Stimulated activated CD8-positive, alpha-beta memory T cell treated with anti-CD3 and anti-CD28 coated beads, Interleukin-7, amount 100 ng/mL, for 1 hour (primary cell): ENCODE results near the gene ENGASE.

Experiments used
- DNase-seq, 2 donors: peaks; one replicate each; pipeline ENCODE4 v3.0.0-alpha.2; 2020; ENCODE audit warnings: low read depth in 2 of 2

ENGASE gene

DNA sequence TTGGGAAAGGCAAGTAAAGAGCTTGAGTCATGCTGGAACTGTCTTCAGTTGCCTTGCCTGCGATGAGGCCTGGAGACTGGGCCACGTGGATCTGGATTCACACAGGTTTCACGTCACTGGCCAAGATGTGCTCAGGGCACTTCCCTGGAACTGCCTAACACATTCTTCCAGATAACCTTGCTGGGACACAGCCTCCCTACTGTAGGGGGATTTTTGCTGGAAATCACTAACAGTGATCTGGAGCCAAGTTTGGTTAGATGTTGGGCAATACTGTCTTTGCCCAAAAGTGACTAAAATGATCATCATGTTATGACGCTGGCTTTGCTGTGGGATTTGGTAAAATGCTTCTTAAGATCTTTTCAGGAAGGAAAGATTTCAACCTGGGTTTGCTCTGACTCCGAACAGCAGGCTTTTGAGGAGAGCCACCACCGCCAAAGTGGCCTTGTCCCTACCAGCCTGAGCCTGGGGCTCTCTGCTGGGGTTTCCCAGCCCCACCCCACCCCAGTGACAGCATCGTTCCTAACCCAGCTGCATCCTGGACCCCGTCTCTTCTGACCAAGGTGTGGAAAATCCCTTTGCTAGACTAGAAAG lies 36.0 kb upstream of the ENGASE start:
- no peak for DNase-seq

GRCh38 chr17:79039171-79039570 lies 35.5 kb upstream of the ENGASE start:
- no peak for DNase-seq

GRCh38 chr17:79039886-79040285 lies 34.7 kb upstream of the ENGASE start:
- DNase-seq, result no peak

DNA sequence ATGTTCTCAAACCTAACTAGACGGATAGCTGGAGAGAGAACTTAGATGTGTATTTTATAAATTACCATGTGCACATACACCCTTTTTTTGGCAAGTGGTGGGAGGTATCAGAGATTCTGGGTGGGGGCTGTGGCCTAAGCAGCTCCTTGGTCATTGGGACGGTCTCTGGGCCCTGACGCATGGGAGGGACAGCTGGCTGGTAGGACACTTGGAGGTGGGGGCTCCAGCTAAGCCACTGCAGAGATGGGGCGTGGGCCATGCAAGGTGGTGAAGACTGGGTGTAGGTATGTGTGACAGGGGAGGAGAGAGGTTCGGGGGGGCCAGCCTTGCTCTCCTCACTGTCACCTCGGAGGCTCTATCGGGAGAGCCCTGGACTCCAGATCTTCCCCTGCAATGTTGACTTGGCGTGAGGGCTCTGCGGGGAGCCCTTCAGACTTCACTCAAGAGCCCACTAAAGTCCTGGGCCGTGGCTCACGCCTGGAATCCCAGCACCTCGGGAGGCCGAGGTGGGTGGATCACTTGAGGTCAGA lies 33.5 kb upstream of the ENGASE start:
- no peak for DNase-seq

GRCh38 chr17:79041723-79042420 lies 32.8 kb upstream of the ENGASE start:
- no peak for DNase-seq

DNA sequence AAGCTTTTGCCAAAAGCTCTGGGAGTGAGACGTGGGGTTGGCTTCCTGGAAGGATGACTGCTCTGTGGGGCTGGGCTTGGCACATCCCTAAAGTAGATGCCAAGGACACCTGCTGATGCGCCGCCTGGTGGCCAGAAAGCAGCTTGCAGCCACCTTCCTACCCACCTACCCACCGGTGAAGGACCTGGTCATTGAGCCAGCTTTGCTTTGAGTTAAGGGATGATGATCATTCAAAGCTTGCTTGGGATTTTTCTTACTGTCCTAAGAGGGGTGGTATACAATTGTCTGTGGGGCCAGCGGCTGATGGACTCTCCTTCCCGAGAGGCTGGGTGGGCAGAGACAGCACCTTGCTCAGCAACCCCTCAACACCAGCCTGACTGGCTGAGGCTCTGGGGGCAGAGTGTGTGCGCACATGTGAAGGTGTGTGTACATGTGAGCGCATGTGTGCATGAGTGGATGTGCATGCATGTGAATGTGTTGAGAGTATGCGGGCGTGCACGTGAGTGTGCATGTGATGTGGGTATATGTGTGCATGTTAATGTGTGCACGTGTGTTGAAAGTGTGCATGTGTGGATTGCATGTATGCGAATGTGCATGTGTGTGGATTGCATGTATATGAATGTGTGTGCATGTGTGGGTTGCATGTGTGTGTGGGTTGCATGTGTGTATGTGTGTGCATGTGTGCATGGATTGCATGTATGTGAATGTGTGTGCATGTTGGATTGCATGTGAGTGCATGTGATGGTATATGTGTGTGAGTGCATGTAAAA lies 32.0 kb upstream of the ENGASE start:
- DNase-seq, result peak; percentile 40 to 44

DNA sequence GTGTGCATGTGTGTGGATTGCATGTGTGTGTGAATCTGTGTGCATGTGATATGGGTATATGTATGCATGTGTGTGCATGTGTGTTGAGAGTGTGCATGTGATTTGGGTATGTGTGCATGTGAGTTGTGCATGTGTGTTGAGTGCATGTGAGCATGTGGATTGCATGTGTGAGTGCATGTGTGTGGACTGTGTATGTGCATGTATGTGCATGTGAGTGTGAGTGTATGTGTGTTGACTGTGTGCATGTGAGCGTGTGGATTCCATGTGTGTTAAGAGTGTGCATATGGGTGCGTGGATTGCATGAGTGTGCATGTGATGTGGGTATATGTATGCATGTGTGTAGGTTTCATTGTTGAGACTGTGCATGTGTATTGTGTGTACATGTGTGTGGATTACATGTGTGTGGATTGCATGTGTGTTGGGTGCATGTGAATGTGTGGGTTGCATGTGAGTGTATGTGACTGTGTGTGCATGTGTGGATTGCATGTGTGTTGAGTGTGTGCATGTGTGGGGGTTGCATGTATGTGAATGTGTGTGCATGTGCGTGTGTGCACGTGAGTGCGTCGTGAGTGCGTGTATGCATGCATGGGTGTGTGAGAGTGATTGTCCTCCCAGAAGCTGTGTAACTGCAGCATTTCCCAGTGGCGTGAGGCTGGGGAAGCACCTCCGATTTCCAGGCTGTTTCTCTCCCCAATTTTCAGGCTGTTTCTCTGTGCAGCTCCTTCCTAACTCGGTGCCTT lies 31.3 kb upstream of the ENGASE start:
- DNase-seq, result no peak

DNA sequence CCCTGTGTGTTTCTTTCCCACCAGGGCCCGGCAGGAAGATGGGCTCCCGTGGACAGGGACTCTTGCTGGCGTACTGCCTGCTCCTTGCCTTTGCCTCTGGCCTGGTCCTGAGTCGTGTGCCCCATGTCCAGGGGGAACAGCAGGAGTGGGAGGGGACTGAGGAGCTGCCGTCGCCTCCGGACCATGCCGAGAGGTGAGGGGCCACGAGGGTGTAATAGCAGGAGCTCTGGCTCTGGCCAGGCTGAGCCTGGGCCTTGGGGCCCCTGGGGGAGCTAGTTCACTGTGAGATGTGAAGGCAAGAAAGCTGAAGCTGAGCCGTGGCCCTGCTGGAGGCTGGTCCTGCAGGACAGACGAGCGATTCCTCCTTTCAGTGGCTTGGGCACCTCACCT lies 30.7 kb upstream of the ENGASE start:
- no peak for DNase-seq

DNA sequence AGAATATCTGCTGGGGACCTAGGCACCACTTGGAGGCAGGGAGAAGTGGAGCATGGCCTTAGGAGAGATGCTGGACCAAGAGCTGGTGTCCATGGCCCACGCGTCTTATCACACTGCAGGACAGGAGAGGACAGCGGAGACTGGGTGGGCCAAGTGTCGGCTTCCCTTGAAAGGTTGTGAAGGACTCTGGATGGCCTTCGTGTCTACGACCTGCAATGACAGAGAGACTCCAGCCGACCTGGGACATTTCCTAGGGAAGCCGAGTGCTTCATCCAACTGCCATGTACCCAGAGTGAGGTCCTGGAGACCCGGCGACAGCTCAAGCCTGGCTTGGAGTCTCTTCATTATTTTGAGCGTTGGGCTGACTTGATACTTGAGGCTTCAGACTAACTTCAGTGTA lies 30.2 kb upstream of the ENGASE start:
- DNase-seq, result no peak

- DNase-seq, result no peak
Measured at GRCh38 chr17:79045001-79045729, 29.5 kb upstream of the ENGASE start.

- DNase-seq, result peak; percentile 30 to 35
Measured at GRCh38 chr17:79045842-79046196, 28.8 kb upstream of the ENGASE start.

GRCh38 chr17:79046197-79046915 lies 28.3 kb upstream of the ENGASE start:
- no peak for DNase-seq

DNA sequence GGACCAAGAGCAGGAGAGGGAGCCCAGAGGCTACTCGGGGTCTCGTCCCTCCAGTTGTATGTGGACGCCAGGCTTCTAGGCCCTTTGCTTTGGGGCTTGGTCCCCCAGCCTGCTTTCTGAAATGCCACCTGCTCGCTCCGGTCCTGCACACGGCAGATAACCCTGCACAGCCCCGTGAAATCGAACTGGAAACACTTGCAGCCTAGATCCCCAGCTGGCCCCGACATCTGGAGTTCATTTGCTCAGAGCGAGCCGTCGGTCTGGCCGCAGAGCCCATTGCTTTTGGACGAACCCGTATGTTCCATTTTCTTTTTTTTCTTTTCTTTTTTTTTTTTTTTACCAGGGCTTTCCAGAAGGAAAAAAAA lies 27.7 kb upstream of the ENGASE start:
- DNase-seq, result no peak

GRCh38 chr17:79047291-79047920 lies 27.2 kb upstream of the ENGASE start:
- no peak for DNase-seq

DNA sequence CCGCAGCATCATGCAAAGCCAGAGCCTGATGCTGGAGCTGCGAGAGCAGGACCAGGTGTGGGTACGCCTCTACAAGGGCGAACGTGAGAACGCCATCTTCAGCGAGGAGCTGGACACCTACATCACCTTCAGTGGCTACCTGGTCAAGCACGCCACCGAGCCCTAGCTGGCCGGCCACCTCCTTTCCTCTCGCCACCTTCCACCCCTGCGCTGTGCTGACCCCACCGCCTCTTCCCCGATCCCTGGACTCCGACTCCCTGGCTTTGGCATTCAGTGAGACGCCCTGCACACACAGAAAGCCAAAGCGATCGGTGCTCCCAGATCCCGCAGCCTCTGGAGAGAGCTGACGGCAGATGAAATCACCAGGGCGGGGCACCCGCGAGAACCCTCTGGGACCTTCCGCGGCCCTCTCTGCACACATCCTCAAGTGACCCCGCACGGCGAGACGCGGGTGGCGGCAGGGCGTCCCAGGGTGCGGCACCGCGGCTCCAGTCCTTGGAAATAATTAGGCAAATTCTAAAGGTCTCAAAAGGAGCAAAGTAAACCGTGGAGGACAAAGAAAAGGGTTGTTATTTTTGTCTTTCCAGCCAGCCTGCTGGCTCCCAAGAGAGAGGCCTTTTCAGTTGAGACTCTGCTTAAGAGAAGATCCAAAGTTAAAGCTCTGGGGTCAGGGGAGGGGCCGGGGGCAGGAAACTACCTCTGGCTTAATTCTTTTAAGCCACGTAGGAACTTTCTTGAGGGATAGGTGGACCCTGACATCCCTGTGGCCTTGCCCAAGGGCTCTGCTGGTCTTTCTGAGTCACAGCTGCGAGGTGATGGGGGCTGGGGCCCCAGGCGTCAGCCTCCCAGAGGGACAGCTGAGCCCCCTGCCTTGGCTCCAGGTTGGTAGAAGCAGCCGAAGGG lies 26.4 kb upstream of the ENGASE start:
- DNase-seq, result no peak

DNA sequence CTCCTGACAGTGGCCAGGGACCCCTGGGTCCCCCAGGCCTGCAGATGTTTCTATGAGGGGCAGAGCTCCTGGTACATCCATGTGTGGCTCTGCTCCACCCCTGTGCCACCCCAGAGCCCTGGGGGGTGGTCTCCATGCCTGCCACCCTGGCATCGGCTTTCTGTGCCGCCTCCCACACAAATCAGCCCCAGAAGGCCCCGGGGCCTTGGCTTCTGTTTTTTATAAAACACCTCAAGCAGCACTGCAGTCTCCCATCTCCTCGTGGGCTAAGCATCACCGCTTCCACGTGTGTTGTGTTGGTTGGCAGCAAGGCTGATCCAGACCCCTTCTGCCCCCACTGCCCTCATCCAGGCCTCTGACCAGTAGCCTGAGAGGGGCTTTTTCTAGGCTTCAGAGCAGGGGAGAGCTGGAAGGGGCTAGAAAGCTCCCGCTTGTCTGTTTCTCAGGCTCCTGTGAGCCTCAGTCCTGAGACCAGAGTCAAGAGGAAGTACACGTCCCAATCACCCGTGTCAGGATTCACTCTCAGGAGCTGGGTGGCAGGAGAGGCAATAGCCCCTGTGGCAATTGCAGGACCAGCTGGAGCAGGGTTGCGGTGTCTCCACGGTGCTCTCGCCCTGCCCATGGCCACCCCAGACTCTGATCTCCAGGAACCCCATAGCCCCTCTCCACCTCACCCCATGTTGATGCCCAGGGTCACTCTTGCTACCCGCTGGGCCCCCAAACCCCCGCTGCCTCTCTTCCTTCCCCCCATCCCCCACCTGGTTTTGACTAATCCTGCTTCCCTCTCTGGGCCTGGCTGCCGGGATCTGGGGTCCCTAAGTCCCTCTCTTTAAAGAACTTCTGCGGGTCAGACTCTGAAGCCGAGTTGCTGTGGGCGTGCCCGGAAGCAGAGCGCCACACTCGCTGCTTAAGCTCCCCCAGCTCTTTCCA lies 25.5 kb upstream of the ENGASE start:
- DNase-seq, result no peak

- no peak for DNase-seq
Measured at GRCh38 chr17:79049821-79050220, 24.8 kb upstream of the ENGASE start.

DNA sequence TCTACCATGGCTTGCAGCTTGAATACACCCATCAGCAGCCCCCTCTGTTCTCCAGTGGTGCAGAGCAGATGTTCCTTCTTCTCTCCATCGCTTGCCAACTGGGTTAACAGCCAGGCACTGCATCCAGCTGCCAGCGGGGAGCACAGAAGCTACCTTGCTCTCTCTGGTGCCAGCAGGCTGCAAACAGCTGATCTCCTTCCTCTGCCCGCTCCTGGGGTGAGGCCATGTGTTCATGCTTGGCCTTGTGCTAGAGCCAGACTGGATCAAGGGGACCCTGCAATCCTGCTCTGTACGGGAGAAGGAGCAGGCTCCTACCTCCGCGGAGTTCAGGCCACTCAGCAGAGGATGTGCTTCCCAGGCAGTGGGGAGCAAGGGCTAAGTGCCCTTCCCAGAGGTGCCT lies 24.1 kb upstream of the ENGASE start:
- no peak for DNase-seq
